H1 (cell line): ENCODE data around the gene TRAPPC2L. TPM values are rescaled to one million over a fixed set of nuclear protein-coding genes. Genes with fewer than 3 reads are reported as not detected.

Experiments
- CTCF ChIA-PET: fragments of 300-600 bp; sonication (Branson Sonifier 250); formaldehyde crosslinking; loops from one replicate; lab custom pipeline; 2021; ENCODE audit not compliant: partially characterized antibody; lab: Charles Lee
- POLR2A ChIA-PET: fragments of 300-600 bp; sonication (Branson Sonifier 250); formaldehyde crosslinking; loops from one replicate; lab custom pipeline; 2021; ENCODE audit warnings: inconsistent platforms; ENCODE audit not compliant: partially characterized antibody; lab: Charles Lee
- DNase-seq, 2 experiments: peaks; one replicate each; pipeline versions ENCODE4 v3.0.0 to v3.0.0-alpha.2; 2010 to 2022; ENCODE audit warnings: low spot score in 2 of 2, low read depth in 1 of 2, mixed read lengths in 1 of 2
- FAIRE-seq: peaks from 2 replicates; lab custom pipeline; 2011; peaks lifted over from hg19 to GRCh38; lab: Jason Lieb, UNC
- H2AFZ ChIP-seq: 2 replicates; pipeline ENCODE4 v1.8.1; 2012; ENCODE audit warnings: low read length, inconsistent platforms
- H2AK5ac ChIP-seq: 2 replicates; pipeline ENCODE4 v1.6.1; 2013; ENCODE audit warnings: low read depth, low read length
- H2BK120ac ChIP-seq: replicated peaks from 2 replicates; pipeline ENCODE3; 2013; ENCODE audit warnings: low read depth, low read length, inconsistent platforms
- H2BK12ac ChIP-seq: 2 replicates; pipeline ENCODE4 v1.6.1; 2013; ENCODE audit warnings: low read depth, low read length
- H2BK15ac ChIP-seq: 2 replicates; pipeline ENCODE4 v1.6.1; 2013; ENCODE audit warnings: low read length
- H2BK20ac ChIP-seq: 2 replicates; pipeline ENCODE4 v1.6.1; 2013; ENCODE audit warnings: low read length
- H2BK5ac ChIP-seq: 2 replicates; pipeline ENCODE4 v1.6.1; 2013; ENCODE audit warnings: low read depth, low read length
- H3K14ac ChIP-seq: 2 replicates; pipeline ENCODE4 v1.6.1; 2013; ENCODE audit warnings: inconsistent platforms; ENCODE audit not compliant: insufficient read length
- H3K18ac ChIP-seq: 2 replicates; pipeline ENCODE4 v1.6.1; 2013; ENCODE audit warnings: low read length; ENCODE audit errors: extremely low read depth
- H3K23ac ChIP-seq: 2 replicates; pipeline ENCODE4 v1.6.1; 2013; ENCODE audit warnings: inconsistent platforms; ENCODE audit not compliant: insufficient read length
- H3K23me2 ChIP-seq: 2 replicates; pipeline ENCODE4 v1.6.1; 2013; ENCODE audit warnings: low read depth, low read length
- H3K27ac ChIP-seq: 2 replicates; pipeline ENCODE4 v1.6.1; 2011; ENCODE audit warnings: low read depth, low read length, inconsistent platforms
- H3K27me3 ChIP-seq, 4 experiments: replicated peaks in 1 of 4; 1 replicate in 1 of 4; 2 replicates in 3 of 4; pipeline versions ENCODE4 v1.6.1 to v1.8.1; 2011 to 2013; ENCODE audit warnings: low read length in 3 of 4, mild to moderate bottlenecking in 3 of 4, inconsistent platforms in 2 of 4, mixed read lengths in 2 of 4, moderate library complexity in 1 of 4; ENCODE audit not compliant: control insufficient read depth in 3 of 4, insufficient read depth in 3 of 4; ENCODE audit errors: extremely low read depth in 1 of 4
- H3K36me3 ChIP-seq, 4 experiments: 2 replicates each; pipeline versions ENCODE4 v1.6.1 to v1.8.1; 2011 to 2013; ENCODE audit warnings: mild to moderate bottlenecking in 4 of 4, low read length in 3 of 4, moderate library complexity in 2 of 4, control low read depth in 1 of 4, inconsistent platforms in 1 of 4; ENCODE audit not compliant: insufficient read depth in 4 of 4, control insufficient read depth in 2 of 4
- H3K4ac ChIP-seq: replicated peaks from 2 replicates; pipeline ENCODE3; 2013; ENCODE audit warnings: low read length, low read depth, mixed read lengths, inconsistent platforms; ENCODE audit not compliant: insufficient read length
- H3K4me1 ChIP-seq, 4 experiments: replicated peaks in 1 of 4; 1 replicate in 1 of 4; 2 replicates in 3 of 4; pipeline versions ENCODE4 v1.6.1 to v1.8.1; 2011 to 2013; ENCODE audit warnings: low read length in 3 of 4, inconsistent platforms in 2 of 4, mixed read lengths in 1 of 4; ENCODE audit not compliant: insufficient read depth in 4 of 4, control insufficient read depth in 3 of 4
- H3K4me2 ChIP-seq, 2 experiments: 2 replicates each; pipeline versions ENCODE4 v1.6.1 to v1.8.1; 2011 to 2013; ENCODE audit warnings: low read depth in 2 of 2, low read length in 2 of 2, control low read depth in 1 of 2, inconsistent platforms in 1 of 2, mild to moderate bottlenecking in 1 of 2; ENCODE audit not compliant: insufficient read depth in 1 of 2
- H3K4me3 ChIP-seq, 4 experiments: fragments of 200-600, 300-600 bp in 1 of 4; sonication (generic), shearing (Covaris generic), sonication (Bioruptor Twin) in 1 of 4; 2 replicates each; pipeline versions ENCODE4 v1.5.1 to v1.8.1; 2011 to 2016; ENCODE audit warnings: low read length in 4 of 4, low read depth in 3 of 4, control low read depth in 2 of 4, inconsistent platforms in 2 of 4, mild to moderate bottlenecking in 2 of 4, mixed read lengths in 1 of 4, moderate library complexity in 1 of 4; ENCODE audit not compliant: insufficient read depth in 2 of 4; ENCODE audit errors: extremely low read depth in 1 of 4
- H3K56ac ChIP-seq: replicated peaks from 2 replicates; pipeline ENCODE3; 2013; ENCODE audit warnings: low read depth, mild to moderate bottlenecking, mixed read lengths, low read length, inconsistent platforms; ENCODE audit not compliant: insufficient read length
- H3K79me1 ChIP-seq: 2 replicates; pipeline ENCODE4 v1.6.1; 2013; ENCODE audit warnings: low read depth, low read length, control low read depth
- H3K79me2 ChIP-seq, 2 experiments: 2 replicates each; pipeline versions ENCODE4 v1.6.1 to v1.8.1; 2012 to 2013; ENCODE audit warnings: low read length in 2 of 2, mild to moderate bottlenecking in 2 of 2, inconsistent platforms in 1 of 2; ENCODE audit not compliant: insufficient read depth in 2 of 2, control insufficient read depth in 1 of 2
- H3K9ac ChIP-seq, 4 experiments: replicated peaks in 1 of 4; 1 replicate in 1 of 4; 2 replicates in 3 of 4; pipeline versions ENCODE4 v1.6.1 to v1.8.1; 2011 to 2013; ENCODE audit warnings: low read depth in 3 of 4, low read length in 3 of 4, control low read depth in 2 of 4, mild to moderate bottlenecking in 2 of 4, moderate library complexity in 2 of 4, inconsistent platforms in 1 of 4; ENCODE audit errors: extremely low read depth in 1 of 4
- H3K9me3 ChIP-seq, 2 experiments: 2 replicates each; pipeline versions ENCODE4 v1.6.1 to v1.8.1; 2012 to 2013; ENCODE audit warnings: mild to moderate bottlenecking in 2 of 2, moderate library complexity in 2 of 2, control low read depth in 1 of 2, inconsistent platforms in 1 of 2, low read depth in 1 of 2, low read length in 1 of 2, mixed read lengths in 1 of 2; ENCODE audit not compliant: insufficient read depth in 2 of 2
- H4K20me1 ChIP-seq, 2 experiments: replicated peaks in 1 of 2; 2 replicates each; pipeline versions ENCODE3 to v1.8.1; 2011 to 2013; ENCODE audit warnings: inconsistent platforms in 2 of 2, low read length in 2 of 2, mild to moderate bottlenecking in 1 of 2; ENCODE audit not compliant: insufficient read depth in 2 of 2, control insufficient read depth in 1 of 2
- H4K5ac ChIP-seq: 2 replicates; pipeline ENCODE4 v1.6.1; 2013; ENCODE audit warnings: low read length, low read depth, mixed read lengths, inconsistent platforms; ENCODE audit not compliant: insufficient read length
- H4K8ac ChIP-seq: 2 replicates; pipeline ENCODE4 v1.8.0; 2013; ENCODE audit warnings: mild to moderate bottlenecking, moderate library complexity, low read length, inconsistent platforms; ENCODE audit not compliant: insufficient read depth; ENCODE audit errors: extremely low read depth
- H4K91ac ChIP-seq: replicated peaks from 2 replicates; pipeline ENCODE3; 2013; ENCODE audit warnings: low read length, mixed read lengths, inconsistent platforms; ENCODE audit not compliant: insufficient read length
- BACH1 ChIP-seq: IDR thresholded peaks from 2 replicates; pipeline ENCODE4 v1.6.1; 2012; ENCODE audit warnings: low read length, improper control_type of control experiment
- CBX8 ChIP-seq: fragments of 300-800, 300-1000 bp; sonication (generic); IDR thresholded peaks from 2 replicates; pipeline ENCODE4 v1.7.1; 2016; ENCODE audit warnings: low read depth, low read length, borderline replicate concordance
- CHD2 ChIP-seq: IDR thresholded peaks from 2 replicates; pipeline ENCODE4 v1.6.1; 2012; ENCODE audit warnings: low read length, improper control_type of control experiment
- FOSL1 ChIP-seq: IDR thresholded peaks from 2 replicates; pipeline ENCODE4 v1.6.1; 2011; ENCODE audit warnings: mild to moderate bottlenecking, low read depth, low read length, moderate library complexity; ENCODE audit not compliant: insufficient read depth
- NRF1 ChIP-seq: IDR thresholded peaks from 2 replicates; pipeline ENCODE4 v1.6.1; 2011; ENCODE audit warnings: mild to moderate bottlenecking, low read depth, low read length, improper control_type of control experiment
- POLR2AphosphoS5 ChIP-seq: IDR thresholded peaks from 2 replicates; pipeline ENCODE4 v1.6.1; 2011; ENCODE audit warnings: low read depth, low read length
- TAF7 ChIP-seq: optimal IDR thresholded peaks from 2 replicates; pipeline ENCODE3; 2011; ENCODE audit warnings: low read depth, mild to moderate bottlenecking, inconsistent platforms, low read length, moderate library complexity, borderline replicate concordance
- WGBS, 2 experiments: shearing (Covaris generic) in 1 of 2; methylation state at CpG; one replicate each; pipeline versions ENCODE4 v1.1.6 to v1.1.7; 2013 to 2015; ENCODE audit warnings: low lambda C conversion rate in 2 of 2, mixed read lengths in 2 of 2, inconsistent platforms in 1 of 2, low coverage in 1 of 2, missing lambda C conversion rate in 1 of 2; ENCODE audit not compliant: insufficient replicate concordance in 2 of 2, insufficient coverage in 1 of 2, insufficient read length in 1 of 2; ENCODE audit errors: extremely low coverage in 1 of 2, missing lambda C conversion rate in 1 of 2; 5-methylcytosine and 5-hydroxymethylcytosine counted together
- long read RNA-seq, 2 experiments: library from RNA in 1 of 2; library from capped mRNA in 1 of 2; stranded (forward); transcript quantifications; one replicate each; pipeline ENCODE4 v2.0.0, GENCODE V29; 2021; ENCODE audit warnings: inconsistent platforms in 1 of 2
- polyA minus RNA-seq, 3 experiments: library from RNA; depleted of rRNA, polyadenylated mRNA; stranded (reverse); fragments of >200 nt; gene quantifications; 1 replicate in 2 of 3; 2 replicates in 1 of 3; pipeline ENCODE4 v1.2.3, GENCODE V29; 2011
- polyA plus RNA-seq, 7 experiments: library from polyadenylated mRNA; depleted of rRNA in 3 of 7; stranded (reverse) in 5 of 7; unstranded in 2 of 7; fragments of >200 nt in 5 of 7; fragments of 200-250 nt in 2 of 7; gene quantifications; 1 replicate in 5 of 7; 2 replicates in 1 of 7; 4 replicates in 1 of 7; pipeline versions ENCODE4 v1.2.1 to v1.2.3, GENCODE V29; 2011 to 2013; ENCODE audit warnings: missing spikeins in 2 of 7, mixed read lengths in 2 of 7
- total RNA-seq: library from RNA; stranded (reverse); fragmentation: NEBNext Ultra II Directional; extraction: Animal tissue kit (Norgen Biotek cat#: 25700); gene quantifications from 2 replicates; pipeline ENCODE4 v1.2.1, GENCODE V29; 2021

TRAPPC2L gene, protein sequence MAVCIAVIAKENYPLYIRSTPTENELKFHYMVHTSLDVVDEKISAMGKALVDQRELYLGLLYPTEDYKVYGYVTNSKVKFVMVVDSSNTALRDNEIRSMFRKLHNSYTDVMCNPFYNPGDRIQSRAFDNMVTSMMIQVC
- total RNA-seq = 94.0 and 98.7 TPM in 2 replicates
- 113 and 133 TPM in 2 replicates for polyA plus RNA-seq (2011; rRNA removed)
- polyA plus RNA-seq (2011; cell fraction: cytosol; rRNA removed) = 98.2 TPM
- 131 TPM for polyA plus RNA-seq (2011; cell fraction: nucleus; rRNA removed)
- 129 to 276 TPM (median 222 TPM) in 4 replicates for polyA plus RNA-seq (2012, experiment 1 of 2)
- 213 TPM for polyA plus RNA-seq (2012, experiment 2 of 2)
- polyA plus RNA-seq (2013, experiment 1 of 2) = 84.6 TPM
- 84.6 TPM for polyA plus RNA-seq (2013, experiment 2 of 2)
- 61.8 and 63.2 TPM in 2 replicates for polyA minus RNA-seq (2011; rRNA and poly(A)+ RNA removed)
- polyA minus RNA-seq (2011; cell fraction: cytosol; rRNA and poly(A)+ RNA removed) = 31.9 TPM
- polyA minus RNA-seq (2011; cell fraction: nucleus; rRNA and poly(A)+ RNA removed) = 47.8 TPM
- long read RNA-seq, experiment 1, transcript TRAPPC2L-201 (5 exons, 2,215 nt) = major isoform, 10 of 51 reads
- long read RNA-seq, experiment 1, partial matches to known transcripts = 13 of 51 reads
- long read RNA-seq, experiment 1, other reads (novel, unspliced or antisense) = 25 of 51 reads
- long read RNA-seq, experiment 2, partial matches to known transcripts = 0 of 16 reads
- long read RNA-seq, experiment 2, other reads (novel, unspliced or antisense) = 10 of 16 reads

DNA sequence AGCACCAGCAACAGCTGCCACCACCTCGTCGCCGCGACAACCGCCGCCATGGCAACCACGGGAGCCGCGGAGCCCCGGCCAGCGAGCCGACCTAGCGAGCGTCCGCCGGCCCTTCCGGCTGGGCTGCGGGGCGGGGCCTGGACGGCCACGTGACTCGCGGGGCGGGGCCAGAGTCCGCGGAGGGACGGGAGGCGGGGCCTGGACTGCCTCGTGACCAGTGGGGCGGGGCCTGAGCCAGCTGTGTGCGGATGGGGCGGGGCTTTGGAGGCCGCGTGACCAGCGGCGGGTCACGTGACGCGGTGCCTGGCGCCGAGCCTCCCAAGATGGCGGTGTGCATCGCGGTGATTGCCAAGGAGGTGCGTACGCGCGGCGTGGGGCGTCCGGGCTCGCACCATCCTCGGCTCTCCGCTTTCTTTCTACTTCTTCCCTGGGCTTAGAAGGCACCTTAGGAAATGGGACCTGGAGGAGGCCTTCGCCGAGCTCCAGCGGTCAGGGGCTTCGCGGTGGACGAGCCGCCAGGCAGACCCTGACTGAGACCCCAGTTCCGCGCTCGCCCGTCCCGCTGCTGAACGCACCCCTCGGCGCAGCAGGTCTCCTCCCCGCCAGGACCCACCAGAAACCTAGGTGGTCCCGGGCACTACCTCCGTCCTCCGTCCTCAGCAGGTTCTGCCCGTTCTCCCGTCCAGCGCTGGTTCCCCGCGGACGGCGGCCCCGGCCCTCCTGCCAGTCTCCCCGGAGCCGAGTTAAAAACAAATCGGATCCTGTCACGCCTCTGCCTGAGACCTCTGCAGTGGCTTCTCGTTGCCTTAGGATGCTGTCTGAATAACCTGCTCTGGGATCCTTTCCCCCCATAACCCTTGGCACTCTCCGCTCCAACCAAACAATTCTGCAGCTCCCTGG, at the start of gene TRAPPC2L, which contains the start of gene GALNS:
Gene TRAPPC2L (plus strand): TSS at position 300 of the 900 bp plus-strand sequence. CDS start 24 bp downstream, at position 324.
Gene GALNS (minus strand): TSS at position 120 of the 900 bp plus-strand sequence. CDS start 70 bp downstream, at position 50.
- peaks cover 4 to 10% of the 10 kb centered on the region in 2 experiments for H4K20me1 ChIP-seq
- DNase-seq = peak; percentile 82 to 100
- 5% methylated on average over 42 of the region's 87 CpGs; no CpG with 5 or more reads in 1 of the 2 experiments for WGBS, 2 experiments
- peak within 1 kb of the TSS; percentile 64; the same call in 1 of the 2 replicates for H2AFZ ChIP-seq
- ChIA-PET POLR2A (interaction anchor here (0.6 to 3.4 kb wide), 13 partner anchors 8 to 299 kb away, joined by 3 to 25 read pairs (median 4); partner anchors contain the start of gene APRT), CTCF (interaction anchor here (0.6 to 4.1 kb wide), 29 partner anchors 8 to 317 kb away, joined by 3 to 29 read pairs (median 5); partner anchors contain the start of genes APRT and PABPN1L)
- H3K23me2 ChIP-seq = peaks cover 2% of the 10 kb centered on the region
- peak within 1 kb of the TSS; percentile 49 to 100 for H3K4me2 ChIP-seq
- H3K4me3 ChIP-seq = peak within 1 kb of the TSS; percentile 60 to 96 (median 92)
- no peak within 1 kb of the TSS for H3K4ac ChIP-seq
- H3K36me3 ChIP-seq = peaks cover 11 to 21% (median 15%) of the 10 kb centered on the region in 4 experiments
- no peak within 1 kb of the TSS for H3K23ac ChIP-seq
- peak within 1 kb of the TSS; percentile 67 for H4K91ac ChIP-seq
- H3K14ac ChIP-seq = no peak within 1 kb of the TSS
- H3K9ac ChIP-seq = peak within 1 kb of the TSS; percentile 56 to 77 (median 73)
- no peak within 1 kb of the TSS; the same call in none of the 2 replicates for H2BK5ac ChIP-seq
- peak within 1 kb of the TSS; percentile 99 for H4K8ac ChIP-seq
- no peak within 1 kb of the TSS for H2BK120ac ChIP-seq
- H2BK15ac ChIP-seq = no peak within 1 kb of the TSS
- H3K4me1 ChIP-seq = peaks cover 0 to 5% (median 3%) of the 10 kb centered on the region in 4 experiments; a peak in 5 of 7 replicates
- no peak within 1 kb of the TSS for H2BK20ac ChIP-seq
- H3K27ac ChIP-seq = peak within 1 kb of the TSS; percentile 13; the same call in 1 of the 2 replicates
- no peaks in the 10 kb centered on the region for H3K9me3 ChIP-seq
- no peaks in the 10 kb centered on the region for H3K27me3 ChIP-seq
- no peak for FAIRE-seq
- H3K18ac ChIP-seq = peak within 1 kb of the TSS; percentile 24
- H2BK12ac ChIP-seq = no peak within 1 kb of the TSS; the same call in 1 of the 2 replicates
- H2AK5ac ChIP-seq = no peak within 1 kb of the TSS
- H3K79me2 ChIP-seq = peaks cover 0 to 12% of the 10 kb centered on the region in 2 experiments; a peak in 1 of 4 replicates
- peaks cover 4% of the 10 kb centered on the region; the same call in 1 of the 2 replicates for H3K79me1 ChIP-seq
- H3K56ac ChIP-seq = peak within 1 kb of the TSS; percentile 43
- H4K5ac ChIP-seq = peak within 1 kb of the TSS; percentile 4
- no peak for TF ChIP-seq TAF7
- TF ChIP-seq CHD2 = 0 out of 2 replicates have a peak, but pooled peaks have one; percentile 22
- TF ChIP-seq BACH1 = no peak
- peak; percentile 94 for TF ChIP-seq POLR2AphosphoS5
- TF ChIP-seq FOSL1 = no peak
- no peak for TF ChIP-seq CBX8
- TF ChIP-seq NRF1 = no peak
